K562 (cell line): Measurements from ENCODE around the gene CSF3. TPM values are rescaled to one million over a fixed set of nuclear protein-coding genes. Genes with fewer than 3 reads are reported as not detected.

ENCODE experiments used
- E2F8 ChIP-seq: fragments of 450-650 bp; IDR thresholded peaks from 2 replicates; pipeline ENCODE4 v1.7.1; 2018; ENCODE audit warnings: mild to moderate bottlenecking, low read depth; ENCODE audit not compliant: partially characterized antibody
- IRF2 ChIP-seq: sonication (generic); formaldehyde crosslinking; IDR thresholded peaks from 2 replicates; pipeline ENCODE4 v1.8.1; 2022; ENCODE audit warnings: mild to moderate bottlenecking, missing genetic modification reagents
- POLR2A ChIP-seq: fragments of 450-650 bp; conservative IDR thresholded peaks from 2 replicates; pipeline ENCODE4 v1.6.1; 2016
- THRB ChIP-seq: fragments of 450-650 bp; formaldehyde crosslinking; conservative IDR thresholded peaks from 2 replicates; pipeline ENCODE4 v1.4.0; 2022; ENCODE audit warnings: mild to moderate bottlenecking, missing genetic modification characterization
- ZNF449 ChIP-seq: fragments of 250-450 bp; sonication (Bioruptor Pico); IDR thresholded peaks from 2 replicates; pipeline ENCODE4 v1.8.0; 2022; ENCODE audit warnings: moderate library complexity, mild to moderate bottlenecking, inconsistent platforms
- polyA plus RNA-seq, 8 experiments: library from polyadenylated mRNA; depleted of rRNA in 4 of 8; stranded (reverse) in 5 of 8; unstranded in 3 of 8; fragments of >200 nt; fragmentation: Nextera tagmentation in 2 of 8; fragmentation: Illumina TruSeq in 1 of 8; extraction: Ambion mirVana in 2 of 8; extraction: Trizol in 1 of 8; gene quantifications; 2 replicates each; pipeline versions ENCODE4 v1.2.1 to v1.2.3, GENCODE V29; 2011 to 2014; ENCODE audit warnings: inconsistent platforms in 1 of 8, missing spikeins in 1 of 8
- total RNA-seq, 7 experiments: library from RNA; depleted of rRNA in 6 of 7; stranded (reverse); fragments of >200 nt in 6 of 7; fragmentation: Illumina TruSeq in 2 of 7; extraction: Trizol in 2 of 7; gene quantifications; 2 replicates each; pipeline versions ENCODE4 v1.2.1 to v1.2.3, GENCODE V29; 2011 to 2021; ENCODE audit warnings: low replicate concordance in 1 of 7
- TF ChIP-seq, protein P1 (sequence below), 2 experiments: fragments of 450-650 bp; formaldehyde crosslinking in 1 of 2; IDR thresholded peaks; 2 replicates each; pipeline versions ENCODE4 v1.4.0 to v1.6.1; 2014 to 2020; ENCODE audit warnings: mild to moderate bottlenecking in 2 of 2, borderline replicate concordance in 1 of 2, low read depth in 1 of 2
- TF ChIP-seq, protein P2 (sequence below): fragments of 250-450 bp; sonication (Bioruptor Pico); IDR thresholded peaks from 2 replicates; pipeline ENCODE4 v1.8.0; 2021; ENCODE audit warnings: moderate library complexity, mild to moderate bottlenecking, inconsistent platforms

Gene CSF3
- total and polyA plus RNA-seq, 9 of the 15 experiments (the other 6 are each of a cell fraction or from before 2014, with no cell fraction given): 0.19 TPM; not detected in 8

- TF ChIP-seq, protein P1, sequence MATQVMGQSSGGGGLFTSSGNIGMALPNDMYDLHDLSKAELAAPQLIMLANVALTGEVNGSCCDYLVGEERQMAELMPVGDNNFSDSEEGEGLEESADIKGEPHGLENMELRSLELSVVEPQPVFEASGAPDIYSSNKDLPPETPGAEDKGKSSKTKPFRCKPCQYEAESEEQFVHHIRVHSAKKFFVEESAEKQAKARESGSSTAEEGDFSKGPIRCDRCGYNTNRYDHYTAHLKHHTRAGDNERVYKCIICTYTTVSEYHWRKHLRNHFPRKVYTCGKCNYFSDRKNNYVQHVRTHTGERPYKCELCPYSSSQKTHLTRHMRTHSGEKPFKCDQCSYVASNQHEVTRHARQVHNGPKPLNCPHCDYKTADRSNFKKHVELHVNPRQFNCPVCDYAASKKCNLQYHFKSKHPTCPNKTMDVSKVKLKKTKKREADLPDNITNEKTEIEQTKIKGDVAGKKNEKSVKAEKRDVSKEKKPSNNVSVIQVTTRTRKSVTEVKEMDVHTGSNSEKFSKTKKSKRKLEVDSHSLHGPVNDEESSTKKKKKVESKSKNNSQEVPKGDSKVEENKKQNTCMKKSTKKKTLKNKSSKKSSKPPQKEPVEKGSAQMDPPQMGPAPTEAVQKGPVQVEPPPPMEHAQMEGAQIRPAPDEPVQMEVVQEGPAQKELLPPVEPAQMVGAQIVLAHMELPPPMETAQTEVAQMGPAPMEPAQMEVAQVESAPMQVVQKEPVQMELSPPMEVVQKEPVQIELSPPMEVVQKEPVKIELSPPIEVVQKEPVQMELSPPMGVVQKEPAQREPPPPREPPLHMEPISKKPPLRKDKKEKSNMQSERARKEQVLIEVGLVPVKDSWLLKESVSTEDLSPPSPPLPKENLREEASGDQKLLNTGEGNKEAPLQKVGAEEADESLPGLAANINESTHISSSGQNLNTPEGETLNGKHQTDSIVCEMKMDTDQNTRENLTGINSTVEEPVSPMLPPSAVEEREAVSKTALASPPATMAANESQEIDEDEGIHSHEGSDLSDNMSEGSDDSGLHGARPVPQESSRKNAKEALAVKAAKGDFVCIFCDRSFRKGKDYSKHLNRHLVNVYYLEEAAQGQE (IDR thresholded peaks at IDR 0.05; ENCODE audit: borderline replicate concordance): 0 out of 2 replicates have a peak, but pooled peaks have one; percentile 13
- TF ChIP-seq, protein P1 (CRISPR knock-in tag; IDR thresholded peaks at IDR 0.05; ENCODE audit: low read depth): no peak
- no peak for TF ChIP-seq THRB (CRISPR knock-in tag)
- TF ChIP-seq E2F8: no peak
- TF ChIP-seq ZNF449 (CRISPR knock-in tag): no peak
- TF ChIP-seq IRF2 (CRISPR knock-in tag): no peak
- TF ChIP-seq, protein P2, sequence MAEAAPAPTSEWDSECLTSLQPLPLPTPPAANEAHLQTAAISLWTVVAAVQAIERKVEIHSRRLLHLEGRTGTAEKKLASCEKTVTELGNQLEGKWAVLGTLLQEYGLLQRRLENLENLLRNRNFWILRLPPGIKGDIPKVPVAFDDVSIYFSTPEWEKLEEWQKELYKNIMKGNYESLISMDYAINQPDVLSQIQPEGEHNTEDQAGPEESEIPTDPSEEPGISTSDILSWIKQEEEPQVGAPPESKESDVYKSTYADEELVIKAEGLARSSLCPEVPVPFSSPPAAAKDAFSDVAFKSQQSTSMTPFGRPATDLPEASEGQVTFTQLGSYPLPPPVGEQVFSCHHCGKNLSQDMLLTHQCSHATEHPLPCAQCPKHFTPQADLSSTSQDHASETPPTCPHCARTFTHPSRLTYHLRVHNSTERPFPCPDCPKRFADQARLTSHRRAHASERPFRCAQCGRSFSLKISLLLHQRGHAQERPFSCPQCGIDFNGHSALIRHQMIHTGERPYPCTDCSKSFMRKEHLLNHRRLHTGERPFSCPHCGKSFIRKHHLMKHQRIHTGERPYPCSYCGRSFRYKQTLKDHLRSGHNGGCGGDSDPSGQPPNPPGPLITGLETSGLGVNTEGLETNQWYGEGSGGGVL (CRISPR knock-in tag): no peak
- TF ChIP-seq POLR2A: 0 out of 2 replicates have a peak, but pooled peaks have one; percentile 6
Measured at GRCh38 chr17:40018211-40019121, 3.2 kb downstream of the CSF3 start (continued).
